Smooth muscle cell (in vitro differentiated cells): ENCODE results near the gene OR2T10. TPM values are rescaled to one million over a fixed set of nuclear protein-coding genes. Genes with fewer than 3 reads are reported as not detected.

Experiments
- DNase-seq: peaks from one replicate; lab custom pipeline; 2025; ENCODE audit not compliant: unreplicated experiment; lab: John Stamatoyannopoulos, UW
- H2AFZ ChIP-seq: fragments of 200-600 bp; sonication (generic); 2 replicates; pipeline ENCODE4 v1.6.0; 2016; ENCODE audit warnings: antibody characterized with exemption, low read depth, mild to moderate bottlenecking
- H3F3A ChIP-seq: fragments of 200-600 bp; sonication (generic); 2 replicates; pipeline ENCODE4 v1.6.0; 2017; ENCODE audit warnings: antibody characterized with exemption, low read depth
- H3K27ac ChIP-seq: fragments of 200-600 bp; sonication (generic); 2 replicates; pipeline ENCODE4 v1.5.1; 2016; ENCODE audit warnings: low read depth, mild to moderate bottlenecking
- H3K27me3 ChIP-seq: fragments of 200-600 bp; sonication (generic); 2 replicates; pipeline ENCODE4 v1.6.1; 2016; ENCODE audit warnings: low read depth, mild to moderate bottlenecking
- H3K36me3 ChIP-seq: fragments of 200-600 bp; sonication (generic); 2 replicates; pipeline ENCODE4 v1.5.1; 2016; ENCODE audit warnings: low read depth
- H3K4me1 ChIP-seq: fragments of 200-600 bp; sonication (generic); 2 replicates; pipeline ENCODE4 v1.5.1; 2016; ENCODE audit warnings: low read depth
- H3K4me2 ChIP-seq: fragments of 200-600 bp; sonication (generic); 2 replicates; pipeline ENCODE4 v1.6.0; 2016; ENCODE audit warnings: mild to moderate bottlenecking
- H3K4me3 ChIP-seq: fragments of 200-600 bp; sonication (generic); 2 replicates; pipeline ENCODE4 v1.5.1; 2016; ENCODE audit warnings: mild to moderate bottlenecking
- H3K79me2 ChIP-seq: fragments of 200-600 bp; sonication (generic); 2 replicates; pipeline ENCODE4 v1.6.0; 2016; ENCODE audit warnings: low read depth, mild to moderate bottlenecking
- H3K9ac ChIP-seq: fragments of 200-600 bp; sonication (generic); 2 replicates; pipeline ENCODE4 v1.6.0; 2016; ENCODE audit warnings: low read depth
- H3K9me3 ChIP-seq: fragments of 200-600 bp; sonication (generic); replicated peaks from 2 replicates; pipeline ENCODE4 v1.5.1; 2016; ENCODE audit warnings: low read depth
- H4K20me1 ChIP-seq: fragments of 200-600 bp; sonication (generic); 2 replicates; pipeline ENCODE4 v1.6.0; 2016; ENCODE audit warnings: low read depth
- CTCF ChIP-seq: fragments of 200-600 bp; sonication (generic); IDR thresholded peaks from 2 replicates; pipeline ENCODE4 v1.5.1; 2017; ENCODE audit warnings: borderline replicate concordance, mild to moderate bottlenecking, antibody characterized with exemption; ENCODE audit not compliant: insufficient read depth, poor library complexity, severe bottlenecking
- WGBS: methylation state at CpG from one replicate; pipeline ENCODE4 v1.1.7; 2016; ENCODE audit warnings: low lambda C conversion rate; 5-methylcytosine and 5-hydroxymethylcytosine counted together
- polyA plus RNA-seq: library from polyadenylated mRNA; unstranded; fragments of >200 nt; fragmentation: Nextera tagmentation; extraction: Ambion mirVana; gene quantifications from 2 replicates; pipeline ENCODE4 v1.2.1, GENCODE V29; 2016
- total RNA-seq: library from RNA; depleted of rRNA; stranded (reverse); fragments of >200 nt; gene quantifications from 2 replicates; pipeline ENCODE4 v1.2.3, GENCODE V29; 2014

The OR2T10 gene
- total and polyA plus RNA-seq, 2 experiments from 2014 or later: not detected

GRCh38 chr1:248625971-248626370, 28.5 kb upstream of the OR2T10 start:
- WGBS: 50% methylated on average over 5 of the region's 5 CpGs
- H2AFZ ChIP-seq: no peak overlapping the region

GRCh38 chr1:248625166-248625565, 27.7 kb upstream of the OR2T10 start:
- H3K9me3 ChIP-seq: peaks cover 13% of the 10 kb centered on the region
- 49% methylated on average over 4 of the region's 4 CpGs for WGBS
- H3K79me2 ChIP-seq: no peaks in the 10 kb centered on the region
- no peak for DNase-seq
- no peak for TF ChIP-seq CTCF
- H3K9ac ChIP-seq: no peak overlapping the region
- H4K20me1 ChIP-seq: no peaks in the 10 kb centered on the region
- no peaks in the 10 kb centered on the region for H3K36me3 ChIP-seq
- H3K27ac ChIP-seq: no peak overlapping the region
- no peak overlapping the region for H3K4me2 ChIP-seq
- no peak overlapping the region for H3K4me3 ChIP-seq
- H3K4me1 ChIP-seq: no peaks in the 10 kb centered on the region
- H3K27me3 ChIP-seq: no peaks in the 10 kb centered on the region
- H2AFZ ChIP-seq: no peak overlapping the region
- H3F3A ChIP-seq: no peaks in the 10 kb centered on the region

More at GRCh38 chr1:248625971-248626370, 28.5 kb upstream of the OR2T10 start:
- no peaks in the 10 kb centered on the region for H3K4me1 ChIP-seq
- H3K27me3 ChIP-seq: no peaks in the 10 kb centered on the region
- H3K79me2 ChIP-seq: no peaks in the 10 kb centered on the region
- no peak overlapping the region for H3K27ac ChIP-seq
- H4K20me1 ChIP-seq: no peaks in the 10 kb centered on the region
- no peak for DNase-seq
- peaks cover 13% of the 10 kb centered on the region for H3K9me3 ChIP-seq
- no peak overlapping the region for H3K9ac ChIP-seq
- H3K4me2 ChIP-seq: no peak overlapping the region
- no peak for TF ChIP-seq CTCF
- H3F3A ChIP-seq: no peaks in the 10 kb centered on the region
- no peak overlapping the region for H3K4me3 ChIP-seq
- no peaks in the 10 kb centered on the region for H3K36me3 ChIP-seq

- no peak for TF ChIP-seq CTCF
- WGBS: 81% methylated on average over 4 of the region's 4 CpGs
- no peak overlapping the region for H2AFZ ChIP-seq
Measured at GRCh38 chr1:248622570-248623001, 25.1 kb upstream of the OR2T10 start.

GRCh38 chr1:248621770-248622169, 24.3 kb upstream of the OR2T10 start:
- no peaks in the 10 kb centered on the region for H3F3A ChIP-seq
- no peak overlapping the region for H3K27ac ChIP-seq
- H3K4me1 ChIP-seq: no peaks in the 10 kb centered on the region
- no peak overlapping the region for H3K4me3 ChIP-seq
- peaks cover 17% of the 10 kb centered on the region for H3K9me3 ChIP-seq
- no peaks in the 10 kb centered on the region for H3K36me3 ChIP-seq
- H3K4me2 ChIP-seq: no peak overlapping the region
- no peaks in the 10 kb centered on the region for H4K20me1 ChIP-seq
- no peak overlapping the region for H3K9ac ChIP-seq
- no peaks in the 10 kb centered on the region for H3K79me2 ChIP-seq
- TF ChIP-seq CTCF: no peak
- H3K27me3 ChIP-seq: no peaks in the 10 kb centered on the region
- no peak overlapping the region for H2AFZ ChIP-seq
- no peak for DNase-seq
- 68% methylated on average over 7 of the region's 7 CpGs for WGBS

More at GRCh38 chr1:248622570-248623001, 25.1 kb upstream of the OR2T10 start:
- Histone ChIP-seq H3K27ac (no peak overlapping the region), H4K20me1 (no peaks in the 10 kb centered on the region), H3K27me3 (no peaks in the 10 kb centered on the region), H3K36me3 (no peaks in the 10 kb centered on the region), H3F3A (no peaks in the 10 kb centered on the region), H3K4me3 (no peak overlapping the region), H3K4me2 (no peak overlapping the region), H3K4me1 (no peaks in the 10 kb centered on the region), H3K9me3 (peaks cover 18% of the 10 kb centered on the region), H3K79me2 (no peaks in the 10 kb centered on the region), H3K9ac (no peak overlapping the region)
- DNase-seq: no peak
